Smooth muscle cell (in vitro differentiated cells): ENCODE data around the gene EIF1. TPM values are rescaled to one million over a fixed set of nuclear protein-coding genes. Genes with fewer than 3 reads are reported as not detected.

Experiments
- DNase-seq: peaks from one replicate; lab custom pipeline; 2025; ENCODE audit not compliant: unreplicated experiment; lab: John Stamatoyannopoulos, UW
- H2AFZ ChIP-seq: fragments of 200-600 bp; sonication (generic); 2 replicates; pipeline ENCODE4 v1.6.0; 2016; ENCODE audit warnings: antibody characterized with exemption, low read depth, mild to moderate bottlenecking
- H3F3A ChIP-seq: fragments of 200-600 bp; sonication (generic); 2 replicates; pipeline ENCODE4 v1.6.0; 2017; ENCODE audit warnings: antibody characterized with exemption, low read depth
- H3K27ac ChIP-seq: fragments of 200-600 bp; sonication (generic); 2 replicates; pipeline ENCODE4 v1.5.1; 2016; ENCODE audit warnings: low read depth, mild to moderate bottlenecking
- H3K27me3 ChIP-seq: fragments of 200-600 bp; sonication (generic); 2 replicates; pipeline ENCODE4 v1.6.1; 2016; ENCODE audit warnings: low read depth, mild to moderate bottlenecking
- H3K36me3 ChIP-seq: fragments of 200-600 bp; sonication (generic); 2 replicates; pipeline ENCODE4 v1.5.1; 2016; ENCODE audit warnings: low read depth
- H3K4me1 ChIP-seq: fragments of 200-600 bp; sonication (generic); 2 replicates; pipeline ENCODE4 v1.5.1; 2016; ENCODE audit warnings: low read depth
- H3K4me2 ChIP-seq: fragments of 200-600 bp; sonication (generic); 2 replicates; pipeline ENCODE4 v1.6.0; 2016; ENCODE audit warnings: mild to moderate bottlenecking
- H3K4me3 ChIP-seq: fragments of 200-600 bp; sonication (generic); 2 replicates; pipeline ENCODE4 v1.5.1; 2016; ENCODE audit warnings: mild to moderate bottlenecking
- H3K79me2 ChIP-seq: fragments of 200-600 bp; sonication (generic); 2 replicates; pipeline ENCODE4 v1.6.0; 2016; ENCODE audit warnings: low read depth, mild to moderate bottlenecking
- H3K9ac ChIP-seq: fragments of 200-600 bp; sonication (generic); 2 replicates; pipeline ENCODE4 v1.6.0; 2016; ENCODE audit warnings: low read depth
- H3K9me3 ChIP-seq: fragments of 200-600 bp; sonication (generic); replicated peaks from 2 replicates; pipeline ENCODE4 v1.5.1; 2016; ENCODE audit warnings: low read depth
- H4K20me1 ChIP-seq: fragments of 200-600 bp; sonication (generic); 2 replicates; pipeline ENCODE4 v1.6.0; 2016; ENCODE audit warnings: low read depth
- WGBS: methylation state at CpG from one replicate; pipeline ENCODE4 v1.1.7; 2016; ENCODE audit warnings: low lambda C conversion rate; 5-methylcytosine and 5-hydroxymethylcytosine counted together
- polyA plus RNA-seq: library from polyadenylated mRNA; unstranded; fragments of >200 nt; fragmentation: Nextera tagmentation; extraction: Ambion mirVana; gene quantifications from 2 replicates; pipeline ENCODE4 v1.2.1, GENCODE V29; 2016
- total RNA-seq: library from RNA; depleted of rRNA; stranded (reverse); fragments of >200 nt; gene quantifications from 2 replicates; pipeline ENCODE4 v1.2.3, GENCODE V29; 2014
- TF ChIP-seq, protein P1 (sequence below): fragments of 200-600 bp; sonication (generic); IDR thresholded peaks from 2 replicates; pipeline ENCODE4 v1.5.1; 2017; ENCODE audit warnings: borderline replicate concordance, mild to moderate bottlenecking, antibody characterized with exemption; ENCODE audit not compliant: insufficient read depth, poor library complexity, severe bottlenecking

The EIF1 gene
- total and polyA plus RNA-seq, 2 experiments from 2014 or later: 360 to 1,301 TPM

DNA sequence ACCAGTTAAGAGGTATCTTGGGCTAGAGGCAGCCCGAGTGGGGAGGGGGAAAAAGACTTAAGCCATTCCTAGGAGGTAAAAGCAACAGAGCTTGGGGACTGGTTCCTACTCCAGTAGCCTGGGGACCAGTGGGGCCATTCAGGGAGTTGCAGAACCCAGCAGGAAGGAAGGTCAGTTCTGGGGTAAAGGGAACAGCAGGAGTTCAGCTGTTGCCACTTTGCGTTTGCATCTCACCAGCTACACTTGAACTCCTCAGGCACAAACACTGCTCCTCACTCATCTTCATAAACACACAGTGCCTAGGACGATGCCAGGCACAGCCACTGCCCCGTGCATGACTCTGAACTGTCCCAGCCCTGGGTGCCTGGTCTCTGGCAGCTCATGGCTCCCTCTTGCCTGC is 41.8 kb downstream of the EIF1 start:
- H4K20me1 ChIP-seq: no peaks in the 10 kb centered on the region
- no peaks in the 10 kb centered on the region for H3F3A ChIP-seq
- TF ChIP-seq, protein P1, sequence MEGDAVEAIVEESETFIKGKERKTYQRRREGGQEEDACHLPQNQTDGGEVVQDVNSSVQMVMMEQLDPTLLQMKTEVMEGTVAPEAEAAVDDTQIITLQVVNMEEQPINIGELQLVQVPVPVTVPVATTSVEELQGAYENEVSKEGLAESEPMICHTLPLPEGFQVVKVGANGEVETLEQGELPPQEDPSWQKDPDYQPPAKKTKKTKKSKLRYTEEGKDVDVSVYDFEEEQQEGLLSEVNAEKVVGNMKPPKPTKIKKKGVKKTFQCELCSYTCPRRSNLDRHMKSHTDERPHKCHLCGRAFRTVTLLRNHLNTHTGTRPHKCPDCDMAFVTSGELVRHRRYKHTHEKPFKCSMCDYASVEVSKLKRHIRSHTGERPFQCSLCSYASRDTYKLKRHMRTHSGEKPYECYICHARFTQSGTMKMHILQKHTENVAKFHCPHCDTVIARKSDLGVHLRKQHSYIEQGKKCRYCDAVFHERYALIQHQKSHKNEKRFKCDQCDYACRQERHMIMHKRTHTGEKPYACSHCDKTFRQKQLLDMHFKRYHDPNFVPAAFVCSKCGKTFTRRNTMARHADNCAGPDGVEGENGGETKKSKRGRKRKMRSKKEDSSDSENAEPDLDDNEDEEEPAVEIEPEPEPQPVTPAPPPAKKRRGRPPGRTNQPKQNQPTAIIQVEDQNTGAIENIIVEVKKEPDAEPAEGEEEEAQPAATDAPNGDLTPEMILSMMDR: no peak
- no peak overlapping the region for H3K9ac ChIP-seq
- no peaks in the 10 kb centered on the region for H3K9me3 ChIP-seq
- WGBS: 66% methylated on average over 4 of the region's 4 CpGs
- no peak overlapping the region for H3K4me3 ChIP-seq
- peaks cover 55% of the 10 kb centered on the region for H3K27me3 ChIP-seq
- H2AFZ ChIP-seq: no peak overlapping the region
- no peak for DNase-seq
- no peaks in the 10 kb centered on the region for H3K79me2 ChIP-seq
- no peak overlapping the region for H3K4me2 ChIP-seq
- no peak overlapping the region for H3K27ac ChIP-seq
- H3K36me3 ChIP-seq: no peaks in the 10 kb centered on the region
- peaks cover 11% of the 10 kb centered on the region for H3K4me1 ChIP-seq

DNA sequence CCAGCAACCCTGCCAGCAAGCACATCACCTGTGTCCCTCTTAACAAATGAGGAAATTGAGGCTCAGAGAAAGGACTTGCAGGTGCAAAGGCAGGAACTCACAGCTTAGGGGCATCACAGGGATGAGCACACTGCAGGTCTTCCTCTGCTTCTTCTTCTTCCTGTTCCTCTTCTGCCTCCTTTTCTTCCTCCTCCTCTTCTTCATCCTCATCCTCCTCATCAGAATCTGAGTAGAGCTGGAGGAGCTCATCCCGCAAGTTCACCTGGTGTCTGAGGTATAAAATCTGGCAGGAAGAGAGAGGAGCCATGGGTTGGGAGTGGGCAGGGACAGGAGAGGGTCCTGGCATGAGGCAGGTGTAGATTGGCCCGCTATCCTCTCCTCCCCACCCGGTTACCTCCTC is 43.2 kb downstream of the EIF1 start:
- no peak overlapping the region for H3K4me2 ChIP-seq
- 71% methylated on average over 2 of the region's 3 CpGs for WGBS
- no peak overlapping the region for H3K4me3 ChIP-seq
- no peak overlapping the region for H3K9ac ChIP-seq
- H3K4me1 ChIP-seq: peaks cover 11% of the 10 kb centered on the region
- no peak overlapping the region for H3K27ac ChIP-seq
- no peak overlapping the region for H2AFZ ChIP-seq
- no peaks in the 10 kb centered on the region for H3K36me3 ChIP-seq
- peaks cover 68% of the 10 kb centered on the region for H3K27me3 ChIP-seq
- H3F3A ChIP-seq: no peaks in the 10 kb centered on the region
- H3K9me3 ChIP-seq: no peaks in the 10 kb centered on the region
- no peaks in the 10 kb centered on the region for H4K20me1 ChIP-seq
- TF ChIP-seq, protein P1: no peak
- DNase-seq: no peak
- H3K79me2 ChIP-seq: no peaks in the 10 kb centered on the region

GRCh38 chr17:41733348-41734138 is 44.9 kb downstream of the EIF1 start:
- H3K4me3 ChIP-seq: peak overlapping the region; percentile 46
- H3K27me3 ChIP-seq: peaks cover 79% of the 10 kb centered on the region
- no peak for DNase-seq
- peak overlapping the region; percentile 87 for H3K4me2 ChIP-seq
- 28% methylated on average over 19 of the region's 40 CpGs for WGBS
- H3F3A ChIP-seq: no peaks in the 10 kb centered on the region
- H2AFZ ChIP-seq: no peak overlapping the region
- no peaks in the 10 kb centered on the region for H3K9me3 ChIP-seq
- TF ChIP-seq, protein P1: no peak
- H3K79me2 ChIP-seq: no peaks in the 10 kb centered on the region
- H3K36me3 ChIP-seq: no peaks in the 10 kb centered on the region
- no peaks in the 10 kb centered on the region for H4K20me1 ChIP-seq
- peaks cover 11% of the 10 kb centered on the region for H3K4me1 ChIP-seq
- no peak overlapping the region for H3K9ac ChIP-seq
- no peak overlapping the region for H3K27ac ChIP-seq
